Dendritic cell treated with granulocyte-macrophage colony-stimulating factor and Interleukin-4, amounts not matched to agents 40 ng/mL and 50 ng/mL, for 4 days (primary cell): ENCODE data around the gene CLIP1.
A peak's percentile ranks its signal among the peaks of the same experiment; 100 is the strongest.
"Not testable (repeated sequence)": the region's sequence is repeated elsewhere in the genome, so short reads cannot be mapped to it uniquely, and the experiment has no call there.

Experiments used
- H3K27ac Mint-ChIP-seq: one replicate; pipeline ENCODE4 v1.8.0; 2022; ENCODE audit warnings: mild to moderate bottlenecking, mixed read lengths
- H3K27me3 Mint-ChIP-seq: one replicate; pipeline ENCODE4 v1.8.0; 2022; ENCODE audit warnings: mild to moderate bottlenecking, mixed read lengths
- H3K36me3 Mint-ChIP-seq: one replicate; pipeline ENCODE4 v1.8.0; 2022; ENCODE audit warnings: low read depth, mixed read lengths
- H3K4me1 Mint-ChIP-seq: one replicate; pipeline ENCODE4 v1.8.0; 2022; ENCODE audit warnings: low read depth, mixed read lengths
- H3K4me3 Mint-ChIP-seq: one replicate; pipeline ENCODE4 v1.8.0; 2022; ENCODE audit warnings: mild to moderate bottlenecking, moderate library complexity, mixed read lengths
- H3K9me3 Mint-ChIP-seq: one replicate; pipeline ENCODE4 v1.8.0; 2022; ENCODE audit warnings: mixed read lengths
- intact Hi-C: fragments of 100-400 bp; cut with micrococcal nuclease; formaldehyde crosslinking; loops from one replicate; pipeline ENCODE4 v1.15.0; 2022

Gene CLIP1

DNA sequence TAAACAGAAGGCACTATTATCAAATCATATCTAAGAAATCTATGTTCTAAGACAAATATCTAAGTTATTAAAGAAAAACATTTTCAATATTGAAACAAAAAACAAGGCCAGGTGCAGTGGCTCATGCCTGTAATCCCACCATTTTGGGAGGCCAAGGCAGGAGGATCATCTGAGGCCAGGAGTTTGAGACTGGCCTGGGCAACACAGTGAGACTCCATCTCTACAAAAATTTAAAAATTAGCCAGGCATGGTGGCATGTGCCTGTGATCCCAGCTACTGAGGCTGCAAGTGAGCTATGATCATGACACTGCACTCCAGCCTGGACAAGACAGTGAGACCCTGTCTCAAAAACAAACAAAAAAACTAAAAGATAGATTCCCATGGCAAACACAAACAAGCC lies 54.8 kb downstream of the CLIP1 start:
- H3K4me3 Mint-ChIP-seq, H3K27me3 Mint-ChIP-seq, intact Hi-C loops, H3K27ac Mint-ChIP-seq, H3K9me3 Mint-ChIP-seq, H3K4me1 Mint-ChIP-seq: not testable (repeated sequence)
- H3K36me3 Mint-ChIP-seq, result peaks cover 89% of the 10 kb centered on the region

DNA sequence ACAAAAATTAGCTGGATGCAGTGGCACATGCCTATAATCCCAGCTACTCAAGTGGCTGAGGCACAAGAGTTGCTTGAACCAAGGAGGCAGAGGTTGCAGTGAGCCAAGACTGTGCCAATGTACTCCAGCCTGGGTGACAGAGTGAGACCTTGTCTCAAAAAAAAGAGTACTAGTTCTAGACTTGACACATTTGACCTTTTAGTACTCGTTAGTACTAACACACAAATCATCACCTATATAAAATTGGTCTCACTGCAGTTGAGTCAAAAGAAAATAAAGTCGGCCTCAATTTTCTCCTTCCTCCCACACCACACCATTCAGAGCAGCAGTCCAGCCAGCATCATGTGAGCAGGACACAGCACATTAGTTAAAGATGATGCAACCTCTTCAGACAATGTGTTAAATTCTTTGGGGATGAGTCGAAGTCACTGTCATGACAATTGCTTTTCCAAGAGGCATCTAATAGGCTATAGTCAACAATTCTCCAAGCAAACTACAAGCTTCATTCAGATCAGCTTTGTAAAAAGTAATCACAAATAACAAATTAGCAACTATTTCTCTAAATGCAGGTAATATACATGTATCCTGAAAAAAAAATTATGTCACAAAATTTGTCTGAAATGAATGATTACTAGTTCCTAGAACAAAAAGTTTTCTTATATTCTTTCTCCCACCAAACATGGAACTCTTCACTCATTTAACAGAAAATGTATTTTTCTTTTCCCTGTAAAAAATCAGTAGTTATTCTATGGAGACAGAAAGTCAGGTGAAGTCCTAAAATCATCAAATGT lies 55.6 kb downstream of the CLIP1 start:
- Mint-ChIP-seq H3K9me3 (no peaks in the 10 kb centered on the region), H3K36me3 (peaks cover 89% of the 10 kb centered on the region), H3K27me3 (no peaks in the 10 kb centered on the region), H3K4me3 (no peak overlapping the region), H3K4me1 (peaks cover 6% of the 10 kb centered on the region), H3K27ac (peak overlapping the region; percentile 17)
- intact Hi-C loops, result no loop called here

DNA sequence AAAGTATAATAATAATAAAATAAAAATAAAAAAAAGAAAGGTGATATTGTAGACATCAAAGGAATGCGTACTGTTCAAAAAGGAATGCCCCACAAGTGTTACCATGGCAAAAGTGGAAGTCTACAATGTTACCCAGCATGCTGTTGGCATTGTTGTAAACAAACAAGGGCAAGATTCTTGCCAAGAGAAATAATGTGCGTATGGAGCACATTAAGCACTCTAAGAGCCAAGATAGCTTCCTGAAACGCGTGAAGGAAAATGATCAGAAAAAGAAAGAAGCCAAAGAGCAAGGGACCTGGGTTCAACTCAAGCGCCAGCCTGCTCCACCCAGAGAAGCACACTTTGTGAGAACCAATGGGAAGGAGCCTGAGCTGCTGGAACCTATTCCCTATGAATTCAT lies 57.2 kb downstream of the CLIP1 start:
- intact Hi-C loops, H3K27me3 Mint-ChIP-seq, H3K27ac Mint-ChIP-seq, H3K4me3 Mint-ChIP-seq, H3K4me1 Mint-ChIP-seq, H3K9me3 Mint-ChIP-seq: not testable (repeated sequence)
- peaks cover 89% of the 10 kb centered on the region for H3K36me3 Mint-ChIP-seq

DNA sequence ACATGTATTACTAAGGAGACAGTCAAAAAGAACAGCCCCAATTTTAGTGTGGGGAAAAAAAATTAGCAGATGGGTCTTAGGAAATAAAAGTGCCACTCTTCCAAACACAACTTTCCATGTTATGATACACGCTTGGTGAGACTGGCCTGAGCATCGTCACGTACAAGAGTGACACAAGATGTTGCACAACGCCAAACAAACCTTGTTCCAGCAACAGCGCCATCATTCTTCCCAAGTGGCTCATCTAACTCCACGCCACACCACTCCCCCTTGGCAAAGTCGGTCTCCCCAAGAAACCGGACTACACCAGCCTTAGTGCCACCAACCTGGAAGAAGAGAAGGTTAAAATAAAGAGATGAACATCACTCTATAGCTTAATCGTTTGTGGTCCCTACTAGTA lies 58.7 kb downstream of the CLIP1 start:
- Mint-ChIP-seq H3K27ac (no peak overlapping the region), H3K4me1 (no peaks in the 10 kb centered on the region), H3K9me3 (no peaks in the 10 kb centered on the region), H3K4me3 (no peak overlapping the region), H3K36me3 (peaks cover 90% of the 10 kb centered on the region), H3K27me3 (no peaks in the 10 kb centered on the region)
- intact Hi-C loops, result no loop called here

DNA sequence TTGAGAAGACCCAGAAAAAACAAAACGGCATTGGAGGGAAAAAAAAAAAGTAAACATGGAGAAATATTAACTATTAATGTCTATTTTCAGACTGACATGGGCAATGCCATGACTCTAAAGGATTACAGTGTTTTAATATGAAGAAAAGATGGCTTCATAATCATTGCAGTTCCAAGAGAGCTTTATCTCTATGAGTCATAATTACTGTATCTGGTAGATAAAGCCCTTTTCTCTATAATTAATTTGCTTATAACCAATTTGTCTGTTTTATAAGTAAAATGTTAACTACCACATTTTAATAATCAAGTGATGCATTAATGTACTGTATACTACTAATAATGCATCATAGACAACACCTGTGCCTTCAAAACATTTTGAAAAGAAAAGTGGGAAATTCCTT lies 59.7 kb downstream of the CLIP1 start:
- H3K4me3 Mint-ChIP-seq, result no peak overlapping the region
- H3K9me3 Mint-ChIP-seq, result no peaks in the 10 kb centered on the region
- no peak overlapping the region for H3K27ac Mint-ChIP-seq
- H3K36me3 Mint-ChIP-seq, result peaks cover 80% of the 10 kb centered on the region
- intact Hi-C loops, result no loop called here
- H3K27me3 Mint-ChIP-seq, result no peaks in the 10 kb centered on the region
- no peaks in the 10 kb centered on the region for H3K4me1 Mint-ChIP-seq

DNA sequence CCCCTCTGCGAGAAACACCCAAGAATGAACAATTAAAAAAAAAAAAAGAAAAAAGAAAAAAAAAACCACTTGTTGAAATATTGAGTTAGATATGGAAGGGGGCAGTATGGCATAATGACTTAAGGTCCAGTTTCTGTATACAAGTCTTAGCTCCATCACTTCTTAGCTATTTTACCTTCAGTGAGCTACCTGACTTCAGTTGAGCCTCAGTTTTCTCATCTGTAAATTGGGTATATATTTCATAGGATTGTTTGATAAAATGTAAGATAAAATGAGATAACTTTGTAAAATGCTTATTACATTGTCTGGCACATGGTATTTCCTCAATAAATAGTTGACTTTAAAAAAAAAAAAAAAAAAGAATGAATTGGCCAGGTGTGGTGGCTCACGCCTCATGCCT lies 64.1 kb downstream of the CLIP1 start:
- intact Hi-C loops, H3K27ac Mint-ChIP-seq, H3K4me3 Mint-ChIP-seq, H3K4me1 Mint-ChIP-seq, H3K27me3 Mint-ChIP-seq, H3K9me3 Mint-ChIP-seq: not testable (repeated sequence)
- peaks cover 84% of the 10 kb centered on the region for H3K36me3 Mint-ChIP-seq

DNA sequence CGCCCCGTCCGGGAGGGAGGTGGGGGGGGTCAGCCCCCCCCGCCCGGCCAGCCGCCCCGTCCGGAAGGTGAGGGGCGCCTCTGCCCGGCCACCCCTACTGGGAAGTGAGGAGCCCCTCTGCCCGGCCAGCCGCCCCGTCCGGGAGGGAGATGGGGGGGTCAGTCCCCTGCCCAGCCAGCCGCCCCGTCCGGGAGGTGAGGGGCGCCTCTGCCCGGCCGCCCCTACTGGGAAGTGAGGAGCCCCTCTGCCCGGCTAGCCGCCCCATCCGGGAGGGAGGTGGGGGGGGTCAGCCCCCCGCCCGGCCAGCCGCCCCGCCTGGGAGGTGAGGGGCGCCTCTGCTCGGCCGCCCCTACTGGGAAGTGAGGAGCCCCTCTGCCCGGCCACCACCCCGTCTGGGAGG lies 64.9 kb downstream of the CLIP1 start:
- H3K4me1 Mint-ChIP-seq, H3K4me3 Mint-ChIP-seq, H3K27me3 Mint-ChIP-seq, H3K27ac Mint-ChIP-seq, H3K9me3 Mint-ChIP-seq, intact Hi-C loops: not testable (repeated sequence)
- H3K36me3 Mint-ChIP-seq, result peaks cover 85% of the 10 kb centered on the region

DNA sequence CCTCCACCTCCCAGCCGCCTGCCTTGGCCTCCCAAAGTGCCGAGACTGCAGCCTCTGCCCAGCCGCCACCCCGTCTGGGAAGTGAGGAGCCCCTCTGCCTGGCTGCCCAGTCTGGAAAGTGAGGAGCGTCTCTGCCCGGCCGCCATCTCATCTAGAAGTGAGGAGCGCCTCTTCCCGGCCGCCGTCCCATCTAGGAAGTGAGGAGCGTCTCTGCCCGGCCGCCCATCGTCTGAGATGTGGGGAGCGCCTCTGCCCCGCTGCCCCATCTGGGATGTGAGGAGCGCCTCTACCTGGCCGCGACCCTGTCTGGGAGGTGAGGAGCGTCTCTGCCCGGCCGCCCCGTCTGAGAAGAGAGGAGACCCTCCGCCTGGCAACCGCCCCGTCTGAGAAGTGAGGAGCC lies 65.5 kb downstream of the CLIP1 start:
- H3K36me3 Mint-ChIP-seq, result peaks cover 85% of the 10 kb centered on the region
- intact Hi-C loops, H3K27me3 Mint-ChIP-seq, H3K4me1 Mint-ChIP-seq, H3K27ac Mint-ChIP-seq, H3K4me3 Mint-ChIP-seq, H3K9me3 Mint-ChIP-seq: not testable (repeated sequence)

DNA sequence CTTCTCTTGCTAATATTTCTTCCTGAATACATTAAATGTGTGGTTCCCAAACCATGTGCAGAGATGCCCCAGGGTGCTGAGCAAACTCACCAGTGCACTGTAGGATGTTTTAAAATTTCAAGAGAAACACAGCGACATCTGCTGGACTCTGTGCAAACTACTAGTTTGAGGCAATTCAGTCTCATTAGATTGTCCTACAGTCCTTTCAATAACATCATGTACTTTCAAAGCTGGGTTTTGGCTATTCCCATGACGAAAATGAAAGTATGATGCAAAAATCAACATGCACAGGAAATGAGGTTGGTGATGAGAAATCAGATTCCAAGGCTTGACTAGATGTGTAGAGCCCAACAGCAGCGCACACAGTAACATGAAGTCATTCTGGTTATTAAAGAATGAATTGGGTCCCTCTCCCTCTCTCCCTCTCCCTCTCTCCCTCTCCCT lies 66.3 kb downstream of the CLIP1 start:
- H3K36me3 Mint-ChIP-seq, result peaks cover 81% of the 10 kb centered on the region
- H3K4me1 Mint-ChIP-seq, result no peaks in the 10 kb centered on the region
- H3K9me3 Mint-ChIP-seq, result no peaks in the 10 kb centered on the region
- no peaks in the 10 kb centered on the region for H3K27me3 Mint-ChIP-seq
- H3K27ac Mint-ChIP-seq, result no peak overlapping the region
- intact Hi-C loops, result no loop called here
- H3K4me3 Mint-ChIP-seq, result no peak overlapping the region

DNA sequence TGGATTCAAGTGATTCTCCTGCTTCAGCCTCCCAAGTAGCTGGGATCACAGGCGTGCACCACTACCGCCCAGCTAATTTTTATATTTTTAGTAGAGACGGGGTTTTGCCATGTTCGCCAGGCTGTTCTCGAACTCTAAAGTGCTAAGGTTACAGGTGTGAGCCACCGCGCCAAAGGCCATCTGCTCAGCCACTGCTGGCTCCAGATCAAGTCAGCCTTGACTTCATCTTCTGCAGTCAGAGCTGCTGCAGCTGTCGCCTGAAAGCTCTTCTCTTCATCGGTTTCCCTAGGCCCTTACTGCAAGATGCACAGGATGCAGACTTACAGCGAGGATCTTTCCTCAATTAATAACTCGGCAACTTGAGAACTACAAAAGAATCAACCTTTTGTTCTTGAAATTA lies 66.8 kb downstream of the CLIP1 start:
- H3K27me3 Mint-ChIP-seq, result no peaks in the 10 kb centered on the region
- H3K4me1 Mint-ChIP-seq, result no peaks in the 10 kb centered on the region
- no peak overlapping the region for H3K27ac Mint-ChIP-seq
- peaks cover 81% of the 10 kb centered on the region for H3K36me3 Mint-ChIP-seq
- intact Hi-C loops, result no loop called here
- no peaks in the 10 kb centered on the region for H3K9me3 Mint-ChIP-seq
- no peak overlapping the region for H3K4me3 Mint-ChIP-seq

DNA sequence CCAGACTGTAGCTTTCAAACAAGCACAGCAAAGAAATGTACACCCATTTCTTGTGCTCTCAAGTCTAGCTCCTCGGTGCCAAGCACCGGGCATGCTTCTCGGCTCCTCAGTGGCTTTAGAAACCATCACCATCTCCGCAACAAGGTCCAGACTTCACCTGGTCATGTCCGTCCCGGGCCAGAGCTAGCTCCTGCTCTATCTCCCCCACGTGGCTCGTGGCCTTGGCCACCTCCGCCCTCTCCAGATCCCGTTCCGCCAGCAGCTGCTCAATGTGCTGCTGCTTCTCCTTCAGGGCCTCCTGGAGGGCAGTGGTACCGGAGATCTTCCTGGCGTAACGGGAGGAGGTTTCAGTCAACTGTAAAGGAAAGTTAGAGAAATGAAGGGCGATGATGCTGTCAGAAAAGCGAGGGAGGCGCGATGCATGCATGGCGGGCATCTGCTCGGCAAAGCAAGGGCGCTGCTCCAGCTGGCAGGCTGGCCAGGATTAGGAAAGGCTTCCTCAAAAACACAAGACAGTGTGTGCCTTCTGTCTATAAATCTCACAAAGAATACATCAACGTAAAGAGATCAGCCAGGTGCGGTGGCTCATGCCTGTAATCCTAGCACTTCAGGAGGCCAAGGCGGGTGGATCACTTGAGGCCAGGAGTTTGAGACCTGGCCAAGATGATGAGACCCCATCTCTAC lies 67.4 kb downstream of the CLIP1 start:
- H3K4me1 Mint-ChIP-seq, result no peaks in the 10 kb centered on the region
- peaks cover 81% of the 10 kb centered on the region for H3K36me3 Mint-ChIP-seq
- no peak overlapping the region for H3K4me3 Mint-ChIP-seq
- intact Hi-C loops, result no loop called here
- no peaks in the 10 kb centered on the region for H3K27me3 Mint-ChIP-seq
- no peaks in the 10 kb centered on the region for H3K9me3 Mint-ChIP-seq
- H3K27ac Mint-ChIP-seq, result no peak overlapping the region

DNA sequence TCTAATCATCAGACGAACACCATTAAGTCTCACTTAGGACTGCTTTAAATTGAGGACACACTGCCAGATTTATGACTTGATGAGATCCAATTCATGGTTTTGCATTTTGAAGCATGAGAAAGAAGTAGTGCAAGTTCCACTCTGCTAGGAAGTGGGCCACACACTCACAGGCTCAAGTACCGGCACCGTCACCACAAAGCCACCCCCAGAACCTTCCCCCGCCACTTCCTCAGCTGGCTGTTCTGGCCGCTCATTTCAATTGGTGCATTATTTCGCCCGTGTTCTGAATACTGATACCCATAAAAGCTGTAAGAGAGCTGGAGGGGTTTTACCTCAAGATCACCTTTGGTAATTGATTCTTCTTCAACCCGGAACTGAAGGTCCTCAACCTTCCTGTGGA lies 70.1 kb downstream of the CLIP1 start:
- intact Hi-C loops, result no loop called here
- no peaks in the 10 kb centered on the region for H3K4me1 Mint-ChIP-seq
- H3K27me3 Mint-ChIP-seq, result no peaks in the 10 kb centered on the region
- H3K9me3 Mint-ChIP-seq, result no peaks in the 10 kb centered on the region
- no peak overlapping the region for H3K4me3 Mint-ChIP-seq
- peaks cover 88% of the 10 kb centered on the region for H3K36me3 Mint-ChIP-seq
- no peak overlapping the region for H3K27ac Mint-ChIP-seq

DNA sequence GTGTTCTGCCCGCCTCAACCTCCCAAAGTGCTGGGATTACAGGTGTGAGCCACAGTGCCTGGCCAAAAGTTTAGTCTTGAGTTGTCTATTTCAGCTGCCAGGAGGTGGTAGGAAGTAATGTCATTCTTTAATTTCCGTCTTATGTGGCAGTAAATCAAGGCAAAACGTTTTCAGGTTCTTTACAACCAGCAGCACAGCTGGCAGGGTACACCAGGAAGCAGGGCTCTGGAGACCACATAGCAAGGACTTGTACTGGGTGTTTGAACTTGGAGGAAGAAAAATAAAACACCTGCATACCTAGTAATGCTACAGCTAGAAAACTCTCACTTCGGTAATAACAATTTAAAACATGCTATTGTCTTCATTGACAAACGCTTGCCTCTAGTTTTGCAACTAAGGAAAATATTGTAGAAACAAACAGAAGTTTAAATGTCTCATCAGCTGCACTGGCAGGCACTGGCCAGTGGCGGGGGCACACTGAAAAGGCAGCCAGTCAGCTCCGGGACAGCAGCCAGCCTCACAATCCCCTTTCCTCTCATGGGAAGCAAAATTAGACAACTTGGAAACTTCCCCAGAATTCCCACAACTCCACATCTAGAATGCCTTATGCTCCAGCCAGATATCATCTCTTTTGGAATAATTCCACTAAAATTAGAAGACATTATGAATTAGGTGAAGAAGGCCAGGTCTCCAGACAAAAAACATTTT lies 72.2 kb downstream of the CLIP1 start:
- H3K27ac Mint-ChIP-seq, result no peak overlapping the region

DNA sequence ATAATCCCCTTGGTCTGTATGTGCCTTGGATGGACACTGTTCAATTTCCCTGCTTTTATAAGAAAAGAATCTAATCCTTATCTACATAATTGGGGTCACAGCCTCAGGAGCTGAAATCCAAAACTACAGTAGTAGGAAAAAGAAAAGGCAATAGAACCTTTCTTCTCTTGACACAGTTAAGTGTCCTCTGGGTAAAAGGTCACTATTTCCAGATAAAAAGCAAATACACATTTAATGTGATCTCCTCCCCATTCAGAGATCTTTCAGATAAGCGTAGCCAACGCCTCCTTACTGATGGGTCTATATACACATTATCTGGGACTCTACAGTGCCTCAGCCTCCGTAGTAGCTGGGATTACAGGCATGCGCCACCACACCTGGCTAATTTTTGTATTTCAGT lies 73.4 kb downstream of the CLIP1 start:
- H3K4me3 Mint-ChIP-seq, result no peak overlapping the region
- H3K9me3 Mint-ChIP-seq, result no peaks in the 10 kb centered on the region
- H3K4me1 Mint-ChIP-seq, result no peaks in the 10 kb centered on the region
- H3K36me3 Mint-ChIP-seq, result peaks cover 76% of the 10 kb centered on the region
- no peak overlapping the region for H3K27ac Mint-ChIP-seq
- H3K27me3 Mint-ChIP-seq, result no peaks in the 10 kb centered on the region
- intact Hi-C loops, result no loop called here

More for the DNA sequence above, 72.2 kb downstream of the CLIP1 start:
- peaks cover 84% of the 10 kb centered on the region for H3K36me3 Mint-ChIP-seq
- no peaks in the 10 kb centered on the region for H3K9me3 Mint-ChIP-seq
- H3K4me3 Mint-ChIP-seq, result no peak overlapping the region
- intact Hi-C loops, result no loop called here
- H3K27me3 Mint-ChIP-seq, result no peaks in the 10 kb centered on the region
- no peaks in the 10 kb centered on the region for H3K4me1 Mint-ChIP-seq
